Pancreas (tissue), 10 donors: ENCODE data around the gene CFL1. TPM values are rescaled to one million over a fixed set of nuclear protein-coding genes. Genes with fewer than 3 reads are reported as not detected.
A peak's percentile ranks its signal among the peaks of the same experiment; 100 is the strongest.

ENCODE experiments used
- ATAC-seq, 4 donors: fragments of 200-7000 bp; cut with Tn5 transposase; one replicate each; pipeline versions ENCODE4 v1.8.0 to v1.9.1; 2020; ENCODE audit warnings: mild to moderate bottlenecking in 4 of 4, moderate library complexity in 4 of 4
- DNase-seq, 6 donors: peaks; one replicate each; pipeline ENCODE4 v3.0.0-alpha.2; 2020
- FAIRE-seq: peaks from 2 replicates; lab custom pipeline; 2012; peaks lifted over from hg19 to GRCh38; lab: Jason Lieb, UNC
- H3K27ac ChIP-seq, 4 donors: fragments of 200-600 bp; sonication (generic); 1 replicate in 3 of 4; 2 replicates in 1 of 4; pipeline versions ENCODE4 v1.5.0 to v1.8.0; 2020
- H3K27me3 ChIP-seq, 4 donors: fragments of 200-600 bp; one replicate each; pipeline ENCODE4 v1.8.0; 2021
- H3K36me3 ChIP-seq, 3 donors: fragments of 200-600 bp; sonication (generic) in 1 of 3; one replicate each; pipeline versions ENCODE4 v1.5.0 to v1.8.0; 2020 to 2021
- H3K4me1 ChIP-seq, 3 donors: fragments of 200-600 bp; one replicate each; pipeline ENCODE4 v1.8.0; 2021
- H3K4me3 ChIP-seq, 4 donors: fragments of 200-600 bp; sonication (generic) in 2 of 4; one replicate each; pipeline versions ENCODE4 v1.5.0 to v1.8.0; 2020 to 2021
- H3K9me3 ChIP-seq, 4 donors: fragments of 200-600 bp; one replicate each; pipeline ENCODE4 v1.8.0; 2021
- WGBS, 2 donors: extraction: QIAGEN DNeasy Blood & Tissue Kit; methylation state at CpG; one replicate each; pipeline ENCODE4 v1.1.7; 2013; 5-methylcytosine and 5-hydroxymethylcytosine counted together
- intact Hi-C, 3 donors: fragments of 100-400 bp; cut with DNase I; formaldehyde crosslinking; loops; one replicate each; pipeline versions ENCODE4 v1.11.1 to v1.14.2; 2022
- polyA plus RNA-seq, 2 donors: library from polyadenylated mRNA; stranded (reverse); fragments of 200-250 nt; gene quantifications; one replicate each; pipeline ENCODE4 v1.2.3, GENCODE V29; 2013
- total RNA-seq, 6 donors: library from RNA; stranded (reverse); fragmentation: NEBNext Ultra II Directional in 4 of 6; extraction: Animal tissue kit (Norgen Biotek cat#: 25700) in 4 of 6; gene quantifications; one replicate each; pipeline versions ENCODE4 v1.2.1 to v1.2.4, GENCODE V29; 2021 to 2023
- TF ChIP-seq, protein P1 (sequence below), 4 donors: fragments of 200-600 bp; sonication (generic) in 3 of 4; IDR thresholded peaks; one replicate each; pipeline versions ENCODE4 v1.5.0 to v1.8.0; 2021; ENCODE audit warnings: antibody characterized with exemption in 4 of 4
- donor health status: healthy with polysubstance abuse.
- donor health status: DM: no; HTN: no; CAD: no; lungs with moderate emphysema.
- donor health status: DM: no; HTN: no; CAD: no.
- donor health status: control.
- donor health status: control.
- donor health status: Bipolar disorder and iron deficiency.
- donor health status: DM: yes; HTN: yes; CAD: no.
- donor health status: DM: no; HTN: no; CAD: no.
- donor health status: DM: no; HTN: no; CAD: no.
- donor health status: DM: yes; HTN: yes; CAD: no.

The CFL1 gene
- total and polyA plus RNA-seq, 8 donors, result 87.8 to 311 (median 163) TPM

DNA sequence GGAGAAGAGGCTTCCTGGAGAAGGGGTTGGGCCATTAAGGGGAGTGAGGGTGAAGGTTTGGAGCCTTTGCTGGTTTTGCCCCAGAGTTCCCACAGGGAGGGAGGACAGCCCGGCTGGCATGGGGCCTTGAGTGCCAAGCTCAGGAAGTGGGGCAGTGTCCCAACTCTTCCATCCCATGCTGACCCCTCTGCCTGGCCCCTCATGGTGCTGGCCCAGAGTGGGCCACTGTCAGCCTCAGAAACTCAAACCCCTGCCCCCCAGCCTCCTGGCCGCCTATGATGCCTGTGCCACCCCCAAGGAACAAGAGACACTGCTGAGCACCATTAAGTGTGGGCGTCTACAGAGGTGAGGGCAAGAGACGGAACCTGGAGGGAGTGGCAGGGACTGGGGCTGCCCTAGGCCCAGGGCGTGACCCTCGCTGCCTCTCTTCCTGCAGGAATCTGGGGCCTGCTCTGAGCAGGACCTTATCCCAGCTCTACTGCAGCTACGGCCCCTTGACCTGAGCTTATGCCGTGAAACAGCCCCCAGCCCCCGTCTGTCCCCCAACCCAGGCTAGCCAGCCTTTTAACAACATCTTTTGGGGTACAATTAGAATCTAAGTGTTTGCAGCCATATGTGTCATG is 7.7 kb upstream of the CFL1 start:
- no peak for FAIRE-seq
- peak in 3 of 6 donors; percentile 17 to 47 (median 46) for DNase-seq
- no peak for ATAC-seq
- H3K27me3 ChIP-seq, result no peaks in the 10 kb centered on the region
- H3K4me3 ChIP-seq, result no peak overlapping the region
- H3K4me1 ChIP-seq, result peaks cover 0 to 9% (median 4%) of the 10 kb centered on the region in 3 donors
- no peaks in the 10 kb centered on the region for H3K9me3 ChIP-seq
- H3K27ac ChIP-seq, result no peak overlapping the region
- intact Hi-C loops, result no loop called here
- TF ChIP-seq, protein P1, sequence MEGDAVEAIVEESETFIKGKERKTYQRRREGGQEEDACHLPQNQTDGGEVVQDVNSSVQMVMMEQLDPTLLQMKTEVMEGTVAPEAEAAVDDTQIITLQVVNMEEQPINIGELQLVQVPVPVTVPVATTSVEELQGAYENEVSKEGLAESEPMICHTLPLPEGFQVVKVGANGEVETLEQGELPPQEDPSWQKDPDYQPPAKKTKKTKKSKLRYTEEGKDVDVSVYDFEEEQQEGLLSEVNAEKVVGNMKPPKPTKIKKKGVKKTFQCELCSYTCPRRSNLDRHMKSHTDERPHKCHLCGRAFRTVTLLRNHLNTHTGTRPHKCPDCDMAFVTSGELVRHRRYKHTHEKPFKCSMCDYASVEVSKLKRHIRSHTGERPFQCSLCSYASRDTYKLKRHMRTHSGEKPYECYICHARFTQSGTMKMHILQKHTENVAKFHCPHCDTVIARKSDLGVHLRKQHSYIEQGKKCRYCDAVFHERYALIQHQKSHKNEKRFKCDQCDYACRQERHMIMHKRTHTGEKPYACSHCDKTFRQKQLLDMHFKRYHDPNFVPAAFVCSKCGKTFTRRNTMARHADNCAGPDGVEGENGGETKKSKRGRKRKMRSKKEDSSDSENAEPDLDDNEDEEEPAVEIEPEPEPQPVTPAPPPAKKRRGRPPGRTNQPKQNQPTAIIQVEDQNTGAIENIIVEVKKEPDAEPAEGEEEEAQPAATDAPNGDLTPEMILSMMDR (IDR thresholded peaks at IDR 0.05), result no peak
- peaks cover 0 to 27% (median 13%) of the 10 kb centered on the region in 3 donors for H3K36me3 ChIP-seq
- WGBS, 2 donors, result 89 to 96% methylated on average over 8 to 9 of the region's 9 CpGs

DNA sequence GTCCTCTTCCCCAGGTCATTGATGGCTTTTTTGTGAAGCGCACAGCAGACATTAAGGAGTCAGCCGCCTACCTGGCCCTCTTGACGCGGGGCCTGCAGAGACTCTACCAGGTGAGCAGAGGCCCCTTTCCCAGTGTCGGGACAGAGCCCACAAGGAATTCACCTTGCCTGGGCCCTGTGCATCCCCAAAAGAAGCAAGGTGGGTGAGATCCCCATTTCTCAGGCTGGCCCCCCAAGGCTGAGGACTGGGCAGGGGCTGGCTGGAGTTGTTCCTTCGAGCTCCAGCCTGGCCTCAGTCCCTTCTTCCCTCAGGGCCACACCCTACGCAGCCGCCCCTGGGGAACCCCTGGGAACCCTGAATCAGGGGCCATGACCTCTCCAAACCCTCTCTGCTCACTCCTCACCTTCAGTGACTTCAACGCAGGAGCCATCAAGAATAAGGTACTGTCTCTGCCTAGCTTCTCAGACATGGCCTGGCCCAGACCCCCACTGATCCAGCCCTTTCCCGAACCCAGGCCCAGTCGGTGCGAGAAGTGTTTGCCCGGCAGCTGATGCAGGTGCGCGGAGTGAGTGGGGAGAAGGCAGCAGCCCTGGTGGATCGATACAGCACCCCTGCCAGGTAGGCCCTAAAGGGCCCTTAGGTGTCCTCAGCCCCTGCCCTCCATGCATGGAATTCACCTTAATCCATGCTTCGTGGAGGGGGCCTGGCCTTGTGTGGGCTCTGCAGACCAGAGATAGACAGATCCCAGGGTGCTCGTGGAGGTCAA is 6.9 kb upstream of the CFL1 start:
- no peaks in the 10 kb centered on the region for H3K9me3 ChIP-seq
- intact Hi-C loops, result no loop called here
- H3K27ac ChIP-seq, result no peak overlapping the region
- H3K4me1 ChIP-seq, result peaks cover 0 to 10% (median 4%) of the 10 kb centered on the region in 3 donors
- peaks cover 0 to 27% (median 13%) of the 10 kb centered on the region in 3 donors for H3K36me3 ChIP-seq
- ATAC-seq (no peak), DNase-seq (peak in 2 of 6 donors; percentile 12 to 71), FAIRE-seq (no peak)
- no peaks in the 10 kb centered on the region for H3K27me3 ChIP-seq
- no peak overlapping the region for H3K4me3 ChIP-seq
- TF ChIP-seq, protein P1 (IDR thresholded peaks at IDR 0.05), result no peak
- WGBS, 2 donors, result 86 to 89% methylated on average over 18 of the region's 18 CpGs

DNA sequence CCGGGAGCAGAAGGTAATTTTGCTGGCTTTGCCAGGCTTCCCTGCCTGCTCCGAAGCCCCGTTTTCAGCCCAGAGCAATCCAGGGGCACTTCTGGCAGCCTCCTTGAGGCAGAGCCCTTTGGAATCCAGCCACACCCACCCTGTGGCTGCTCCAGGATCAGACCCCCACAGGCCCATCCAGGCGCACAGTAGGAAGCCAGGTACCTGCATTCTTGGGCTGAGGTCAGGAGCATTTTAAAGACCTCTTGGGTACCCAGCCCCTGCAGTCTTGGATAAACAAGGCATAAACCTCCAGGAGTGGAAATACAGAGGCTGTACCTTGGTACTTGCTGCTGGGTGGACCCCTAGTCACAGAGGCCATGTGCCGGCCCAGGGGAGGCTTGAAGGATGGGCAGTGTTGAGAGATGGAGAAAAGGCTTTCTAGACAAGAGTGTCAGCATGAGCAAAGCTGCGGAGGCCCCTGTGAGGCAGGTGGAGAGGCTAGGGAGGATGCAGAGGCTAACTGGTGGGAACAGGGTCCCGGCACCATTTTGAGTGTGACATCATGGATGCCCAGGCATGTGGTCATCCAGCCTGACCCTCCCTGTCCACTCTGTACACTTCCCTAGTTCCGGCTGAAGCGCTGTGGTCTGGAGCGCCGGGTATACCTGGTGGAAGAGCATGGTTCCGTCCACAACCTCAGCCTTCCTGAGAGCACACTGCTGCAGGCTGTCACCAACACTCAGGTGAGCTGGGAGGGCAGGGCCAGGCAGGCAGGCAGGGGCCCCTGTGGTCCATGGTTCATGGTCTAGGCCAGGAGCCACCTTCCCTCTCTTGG is 6.1 kb upstream of the CFL1 start:
- Histone ChIP-seq H3K9me3 (no peaks in the 10 kb centered on the region), H3K4me1 (peaks cover 0 to 13% (median 4%) of the 10 kb centered on the region in 3 donors), H3K4me3 (no peak overlapping the region), H3K36me3 (peaks cover 0 to 27% (median 13%) of the 10 kb centered on the region in 3 donors), H3K27me3 (no peaks in the 10 kb centered on the region), H3K27ac (no peak overlapping the region)
- DNase-seq (peak in 2 of 6 donors; percentile 18 to 19), ATAC-seq (no peak), FAIRE-seq (no peak)
- TF ChIP-seq, protein P1 (IDR thresholded peaks at IDR 0.05), result no peak
- intact Hi-C loops, result no loop called here
- 84 to 85% methylated on average over 11 to 12 of the region's 12 CpGs for WGBS, 2 donors

DNA sequence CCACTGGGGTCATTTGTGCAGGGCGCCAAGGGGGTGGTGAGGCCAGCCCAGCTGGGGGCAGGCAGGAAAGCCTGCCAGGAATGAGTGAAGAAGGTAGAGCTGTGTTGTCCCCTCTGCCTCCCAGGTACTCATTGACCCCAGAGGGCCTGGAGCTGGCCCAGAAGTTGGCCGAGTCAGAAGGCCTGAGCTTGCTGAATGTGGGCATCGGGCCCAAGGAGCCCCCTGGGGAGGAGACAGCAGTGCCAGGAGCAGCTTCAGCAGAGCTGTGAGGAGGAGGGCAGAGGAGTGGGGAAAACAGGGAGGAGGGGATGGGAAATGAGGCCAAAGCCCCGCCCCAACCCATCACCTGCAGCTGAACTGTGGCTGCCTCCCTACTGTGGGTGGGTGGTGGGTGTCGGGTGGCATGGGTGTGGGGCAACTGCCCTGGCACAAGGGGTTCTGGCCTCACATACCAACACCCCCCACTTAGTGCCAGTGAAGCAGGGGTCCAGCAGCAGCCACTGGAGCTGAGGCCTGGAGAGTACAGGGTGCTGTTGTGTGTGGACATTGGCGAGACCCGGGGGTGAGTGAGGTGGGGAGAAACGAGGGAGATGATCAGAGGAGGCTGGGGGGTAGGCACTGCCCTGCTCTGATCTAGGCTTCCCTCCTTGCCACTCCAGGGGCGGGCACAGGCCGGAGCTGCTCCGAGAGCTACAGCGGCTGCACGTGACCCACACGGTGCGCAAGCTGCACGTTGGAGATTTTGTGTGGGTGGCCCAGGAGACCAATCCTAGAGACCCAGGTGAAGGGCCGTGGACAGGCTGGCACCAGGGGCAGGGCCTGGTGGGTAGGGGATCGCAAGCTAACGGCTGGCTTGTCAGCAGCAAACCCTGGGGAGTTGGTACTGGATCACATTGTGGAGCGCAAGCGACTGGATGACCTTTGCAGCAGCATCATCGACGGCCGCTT is 5.2 kb upstream of the CFL1 start:
- intact Hi-C loops, result no loop called here
- ATAC-seq, result no peak
- no peaks in the 10 kb centered on the region for H3K27me3 ChIP-seq
- FAIRE-seq, result no peak
- H3K4me1 ChIP-seq, result peaks cover 0 to 13% (median 10%) of the 10 kb centered on the region in 3 donors
- H3K4me3 ChIP-seq, result no peak overlapping the region
- no peak overlapping the region for H3K27ac ChIP-seq
- 90 to 93% methylated on average over 22 to 24 of the region's 24 CpGs for WGBS, 2 donors
- TF ChIP-seq, protein P1 (IDR thresholded peaks at IDR 0.05), result no peak
- peak in 3 of 6 donors; percentile 20 to 72 (median 28) for DNase-seq
- H3K36me3 ChIP-seq, result peaks cover 0 to 27% (median 13%) of the 10 kb centered on the region in 3 donors
- H3K9me3 ChIP-seq, result no peaks in the 10 kb centered on the region
